ENCODE results near the gene BRF1.

Gene BRF1

GRCh38 chr14:105271224-105271890, 29.4 kb downstream of the BRF1 start:
- H3K4me3 ChIP-seq (replicated peaks in 1 of 2; ENCODE audit: low read depth in 2 of 2, low read length in 2 of 2): no peak overlapping the region
- no peak for DNase-seq (ENCODE audit: low read depth in 2 of 2)

GRCh38 chr14:105269405-105269804, 31.4 kb downstream of the BRF1 start:
- no peak for TF ChIP-seq CTCF (IDR thresholded peaks at IDR 0.05; ENCODE audit: low read depth, low read length)
- DNase-seq (ENCODE audit: low read depth in 2 of 2): no peak
- H3K4me3 ChIP-seq (replicated peaks in 1 of 2; ENCODE audit: low read depth in 2 of 2, low read length in 2 of 2): no peak overlapping the region

More at GRCh38 chr14:105271224-105271890, 29.4 kb downstream of the BRF1 start:
- TF ChIP-seq CTCF (IDR thresholded peaks at IDR 0.05; ENCODE audit: low read depth, low read length): no peak

- no peak for TF ChIP-seq CTCF (IDR thresholded peaks at IDR 0.05; ENCODE audit: low read depth, low read length)
- DNase-seq (ENCODE audit: low read depth in 2 of 2): no peak
- H3K4me3 ChIP-seq (replicated peaks in 1 of 2; ENCODE audit: low read depth in 2 of 2, low read length in 2 of 2): no peak overlapping the region
These were observed 32.0 kb downstream of the BRF1 start for GRCh38 chr14:105268736-105269354.

- no peak for DNase-seq (ENCODE audit: low read depth in 2 of 2)
- no peak for TF ChIP-seq CTCF (IDR thresholded peaks at IDR 0.05; ENCODE audit: low read depth, low read length)
- no peak overlapping the region for H3K4me3 ChIP-seq (replicated peaks in 1 of 2; ENCODE audit: low read depth in 2 of 2, low read length in 2 of 2)
These were observed 32.8 kb downstream of the BRF1 start for GRCh38 chr14:105267820-105268548.

- no peak overlapping the region for H3K4me3 ChIP-seq (replicated peaks in 1 of 2; ENCODE audit: low read depth in 2 of 2, low read length in 2 of 2)
- no peak for DNase-seq (ENCODE audit: low read depth in 2 of 2)
- TF ChIP-seq CTCF (IDR thresholded peaks at IDR 0.05; ENCODE audit: low read depth, low read length): no peak
These were observed 39.0 kb downstream of the BRF1 start for GRCh38 chr14:105261781-105262180.

GRCh38 chr14:105260959-105261358, 39.8 kb downstream of the BRF1 start:
- no peak for TF ChIP-seq CTCF (IDR thresholded peaks at IDR 0.05; ENCODE audit: low read depth, low read length)
- H3K4me3 ChIP-seq (replicated peaks in 1 of 2; ENCODE audit: low read depth in 2 of 2, low read length in 2 of 2): no peak overlapping the region

More at GRCh38 chr14:105260959-105261358, 39.8 kb downstream of the BRF1 start:
- no peak for DNase-seq (ENCODE audit: low read depth in 2 of 2)
